ENCODE measurements around the gene AQP12B.

DNA sequence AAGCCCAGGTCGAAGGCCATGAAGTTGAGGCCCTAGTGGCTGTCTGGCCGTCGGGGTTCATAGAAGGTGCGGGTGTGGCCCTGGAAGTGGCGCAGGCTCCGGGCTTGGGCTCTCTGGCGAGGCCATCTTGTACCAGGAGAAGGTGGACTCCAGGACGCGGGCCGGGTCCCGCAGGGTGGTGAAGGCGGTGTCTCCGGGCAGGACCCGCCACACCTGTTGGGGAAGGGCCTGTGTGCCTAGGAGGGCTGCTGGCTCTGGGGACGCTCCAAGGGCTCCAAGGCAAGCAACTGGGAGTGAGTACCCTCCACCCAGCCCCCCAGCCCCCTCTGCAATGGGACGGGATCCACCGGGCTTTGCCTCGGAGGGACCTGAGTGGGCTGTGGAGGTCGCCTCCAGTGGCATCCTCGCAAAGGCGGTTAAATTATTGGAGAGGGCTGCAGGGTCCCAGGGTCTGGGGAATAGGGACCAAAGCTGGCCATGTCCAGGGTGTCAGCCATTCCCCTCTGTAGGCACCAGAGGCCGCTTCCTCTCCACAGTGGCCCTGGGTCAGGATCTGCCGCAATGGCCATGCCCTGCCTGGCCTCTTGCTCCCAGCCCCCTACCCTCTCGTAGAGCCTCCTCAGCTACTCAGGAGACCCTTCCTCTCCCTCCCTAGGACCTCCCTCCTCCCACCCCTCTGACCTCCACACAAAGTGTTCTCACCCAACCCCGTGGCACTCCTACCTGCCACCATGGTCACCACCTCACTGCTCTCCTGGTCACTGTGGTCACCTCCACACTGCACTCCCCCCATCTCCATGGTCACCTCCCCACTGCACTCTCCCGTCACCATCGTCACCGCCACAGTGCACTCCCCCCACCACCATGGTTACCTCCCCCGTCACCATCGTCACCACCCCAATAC, 19.3 kb upstream of the AQP12B start:
- TF ChIP-seq, protein P1, sequence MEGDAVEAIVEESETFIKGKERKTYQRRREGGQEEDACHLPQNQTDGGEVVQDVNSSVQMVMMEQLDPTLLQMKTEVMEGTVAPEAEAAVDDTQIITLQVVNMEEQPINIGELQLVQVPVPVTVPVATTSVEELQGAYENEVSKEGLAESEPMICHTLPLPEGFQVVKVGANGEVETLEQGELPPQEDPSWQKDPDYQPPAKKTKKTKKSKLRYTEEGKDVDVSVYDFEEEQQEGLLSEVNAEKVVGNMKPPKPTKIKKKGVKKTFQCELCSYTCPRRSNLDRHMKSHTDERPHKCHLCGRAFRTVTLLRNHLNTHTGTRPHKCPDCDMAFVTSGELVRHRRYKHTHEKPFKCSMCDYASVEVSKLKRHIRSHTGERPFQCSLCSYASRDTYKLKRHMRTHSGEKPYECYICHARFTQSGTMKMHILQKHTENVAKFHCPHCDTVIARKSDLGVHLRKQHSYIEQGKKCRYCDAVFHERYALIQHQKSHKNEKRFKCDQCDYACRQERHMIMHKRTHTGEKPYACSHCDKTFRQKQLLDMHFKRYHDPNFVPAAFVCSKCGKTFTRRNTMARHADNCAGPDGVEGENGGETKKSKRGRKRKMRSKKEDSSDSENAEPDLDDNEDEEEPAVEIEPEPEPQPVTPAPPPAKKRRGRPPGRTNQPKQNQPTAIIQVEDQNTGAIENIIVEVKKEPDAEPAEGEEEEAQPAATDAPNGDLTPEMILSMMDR (IDR thresholded peaks at IDR 0.05) = no peak
- no peak for TF ChIP-seq POLR2A (IDR thresholded peaks at IDR 0.05)

Measured in uterus (tissue), 2 donors.